ENCODE measurements around the gene CLMP.

DNA sequence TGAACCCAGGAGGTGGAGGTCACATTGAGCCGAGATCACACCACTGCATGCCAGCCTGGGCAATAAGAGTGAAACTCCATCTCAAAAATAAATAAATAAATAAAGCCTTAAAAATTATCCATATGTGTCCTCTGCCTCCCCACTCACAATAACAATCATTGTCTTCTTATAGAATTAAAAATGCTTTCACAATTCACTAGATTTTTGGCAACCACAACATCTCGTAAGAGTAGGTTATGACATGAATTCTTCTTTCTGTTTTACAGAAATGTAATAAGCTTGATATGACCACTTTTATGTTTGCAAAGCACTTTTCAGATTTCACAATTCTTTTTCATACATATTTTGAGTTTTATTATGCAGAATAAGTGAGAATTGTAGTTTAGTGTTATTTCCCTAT is 78.6 kb downstream of the CLMP start:
- TF ChIP-seq RAD21 (IDR thresholded peaks at IDR 0.05; ENCODE audit: low read depth), result no peak
- TF ChIP-seq FOSL1 (IDR thresholded peaks at IDR 0.05; ENCODE audit: low read depth), result no peak

All from HCT116 (cell line).